Body of pancreas (tissue), 4 donors: ENCODE measurements around the gene AMER2.

ENCODE experiments used
- CTCF ChIP-seq, 7 experiments: fragments of 450-650 bp in 4 of 7; fragments of 200-600 bp in 3 of 7; sonication (generic) in 3 of 7; IDR thresholded peaks; one replicate each; pipeline ENCODE4 v1.5.1; 2016 to 2019; ENCODE audit warnings: antibody characterized with exemption in 7 of 7
- POLR2A ChIP-seq, 3 donors: fragments of 450-650 bp; IDR thresholded peaks; one replicate each; pipeline ENCODE4 v1.6.1; 2016; ENCODE audit warnings: antibody characterized with exemption in 3 of 3, mild to moderate bottlenecking in 2 of 3

- no peak for TF ChIP-seq POLR2A (IDR thresholded peaks at IDR 0.05)
- TF ChIP-seq CTCF (IDR thresholded peaks at IDR 0.05): no peak
These were observed 36.2 kb downstream of the AMER2 start for GRCh38 chr13:25135896-25136295.
